ENCODE data around the gene MYOM1.

MYOM1 gene

DNA sequence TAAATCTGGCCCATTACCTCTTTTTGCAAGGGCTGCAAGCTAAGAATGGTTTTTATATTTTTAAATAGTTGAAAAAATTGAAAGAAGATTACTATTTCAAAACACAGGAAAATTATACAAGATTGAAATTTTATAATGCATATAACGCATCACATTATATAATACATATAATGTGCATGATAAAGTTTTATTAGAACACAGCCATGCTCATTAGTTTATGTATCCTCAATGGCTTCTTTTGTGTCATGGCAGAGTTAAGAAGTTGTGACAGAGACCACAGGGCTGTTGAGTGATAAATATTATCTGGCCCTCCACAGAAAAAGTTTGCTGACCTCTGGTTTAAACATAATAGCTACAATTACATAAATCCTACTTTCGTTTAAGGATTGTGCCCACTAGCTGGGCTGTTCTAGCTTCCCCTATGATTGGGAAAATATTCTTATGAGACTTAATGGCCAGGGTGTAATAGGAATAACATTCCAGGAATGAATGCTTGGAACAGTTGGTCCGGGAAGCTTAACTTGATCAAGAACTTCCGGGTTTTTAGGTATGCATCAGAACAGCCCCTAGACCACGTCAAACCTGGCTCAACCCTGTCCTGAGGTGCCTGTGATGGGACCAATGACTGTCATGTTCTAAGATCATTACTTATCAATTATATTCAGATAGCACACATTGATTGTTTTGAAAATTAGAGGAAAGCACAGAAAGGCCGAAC, 108.1 kb downstream of the MYOM1 start:
- DNase-seq = no peak

GRCh38 chr18:3110034-3110752, 109.6 kb downstream of the MYOM1 start:
- DNase-seq = no peak

- no peak for DNase-seq
Measured at GRCh38 chr18:3107740-3108151, 112.0 kb downstream of the MYOM1 start.

- DNase-seq = no peak
Measured at GRCh38 chr18:3104190-3105054, 115.3 kb downstream of the MYOM1 start.

GRCh38 chr18:3103576-3103975, 116.2 kb downstream of the MYOM1 start:
- DNase-seq = no peak

- DNase-seq = no peak
Measured at GRCh38 chr18:3102983-3103382, 116.8 kb downstream of the MYOM1 start.

GRCh38 chr18:3100498-3101132, 119.2 kb downstream of the MYOM1 start:
- no peak for DNase-seq

- DNase-seq = no peak
Measured at GRCh38 chr18:3099327-3099726, 120.4 kb downstream of the MYOM1 start.

DNA sequence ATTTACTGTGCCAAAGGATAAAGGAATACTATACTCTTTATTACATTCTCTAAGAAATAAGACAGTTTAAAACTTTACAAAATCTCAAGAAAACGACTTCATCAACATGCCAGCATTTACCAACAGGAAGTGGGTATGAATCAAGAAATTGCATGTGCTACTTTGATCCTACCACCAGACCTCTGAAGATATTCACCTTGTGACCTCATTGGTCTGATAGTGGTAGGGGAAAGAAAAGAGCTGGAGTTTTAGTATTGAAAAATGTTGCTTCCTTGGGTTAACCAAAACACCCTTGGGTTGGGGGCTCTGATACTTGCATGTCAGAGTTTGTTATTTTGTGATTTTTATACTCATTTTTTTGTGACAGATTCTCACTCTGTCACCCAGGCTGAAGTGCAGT, 122.7 kb downstream of the MYOM1 start:
- no peak for DNase-seq

DNA sequence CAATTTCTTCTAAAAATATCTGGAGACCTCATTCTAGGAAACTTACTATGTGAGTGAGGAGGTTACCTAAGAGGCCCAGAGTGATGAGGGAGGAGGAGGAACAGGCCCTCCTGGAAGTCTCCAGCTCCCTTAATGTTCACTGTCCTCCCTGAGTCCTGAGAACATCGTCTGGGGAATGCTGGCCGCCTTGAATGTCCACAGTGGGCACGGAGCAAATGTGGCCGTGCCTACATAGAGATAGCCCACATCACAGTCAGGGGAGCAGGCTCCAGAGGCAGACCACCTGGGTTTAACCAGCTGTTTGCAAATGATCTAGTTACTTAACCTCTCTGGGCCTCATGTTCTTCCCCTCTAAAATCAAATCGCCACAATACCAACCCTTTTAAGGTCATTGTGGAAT, 123.8 kb downstream of the MYOM1 start:
- no peak for DNase-seq

- no peak for DNase-seq
Measured at GRCh38 chr18:3094338-3094684, 125.5 kb downstream of the MYOM1 start.

DNA sequence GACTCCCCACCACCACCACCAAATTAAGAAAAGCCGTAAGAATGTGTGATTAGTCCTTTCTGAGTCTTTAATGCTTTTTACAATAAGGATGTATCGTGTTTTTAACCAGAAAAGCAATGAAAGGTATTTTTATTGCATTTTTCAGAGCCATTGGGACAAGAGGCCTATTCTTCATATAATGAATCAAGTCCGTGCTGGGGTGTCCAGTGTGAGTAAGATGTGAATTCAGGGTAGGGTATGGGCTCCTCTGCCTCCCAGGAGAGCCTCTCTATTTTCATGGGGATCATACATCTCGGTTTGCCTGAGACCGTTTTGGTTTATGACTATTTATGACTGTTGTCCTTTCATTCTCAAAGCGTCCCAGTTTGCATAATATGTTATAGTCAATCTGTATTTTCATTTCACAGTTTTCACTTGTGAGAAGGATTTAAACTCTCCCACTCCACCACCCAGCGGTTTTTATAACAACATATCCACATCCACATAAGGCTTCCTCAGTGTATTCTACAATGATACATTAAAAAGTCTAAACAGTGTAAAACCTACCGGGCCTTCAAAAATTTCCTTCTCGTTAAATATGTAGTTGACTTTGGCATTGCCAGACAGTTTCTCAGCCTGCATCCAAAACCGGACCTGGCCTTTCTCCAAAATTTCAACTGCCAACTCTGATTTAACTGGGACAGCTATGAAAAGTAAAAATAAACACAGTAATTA, 126.0 kb downstream of the MYOM1 start:
- no peak for DNase-seq

DNA sequence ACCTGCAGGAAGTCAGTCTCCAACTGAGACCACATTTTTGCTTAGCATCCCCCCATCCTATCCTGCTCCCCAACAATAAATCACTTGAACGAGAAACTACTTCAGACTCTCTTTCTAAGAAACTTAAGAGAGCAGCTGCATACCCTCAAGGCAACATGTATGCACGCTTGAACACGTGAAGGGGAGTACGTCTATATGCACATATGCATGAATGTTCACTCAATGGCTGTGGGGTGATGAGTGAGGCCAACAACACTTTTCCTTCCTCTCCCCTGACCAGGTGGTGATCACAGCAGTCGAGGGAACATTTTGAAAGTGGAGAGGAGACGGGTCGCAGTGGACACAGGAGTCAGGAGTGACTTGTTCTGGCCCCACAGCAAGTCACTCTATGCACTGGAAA, 127.0 kb downstream of the MYOM1 start:
- no peak for DNase-seq

DNA sequence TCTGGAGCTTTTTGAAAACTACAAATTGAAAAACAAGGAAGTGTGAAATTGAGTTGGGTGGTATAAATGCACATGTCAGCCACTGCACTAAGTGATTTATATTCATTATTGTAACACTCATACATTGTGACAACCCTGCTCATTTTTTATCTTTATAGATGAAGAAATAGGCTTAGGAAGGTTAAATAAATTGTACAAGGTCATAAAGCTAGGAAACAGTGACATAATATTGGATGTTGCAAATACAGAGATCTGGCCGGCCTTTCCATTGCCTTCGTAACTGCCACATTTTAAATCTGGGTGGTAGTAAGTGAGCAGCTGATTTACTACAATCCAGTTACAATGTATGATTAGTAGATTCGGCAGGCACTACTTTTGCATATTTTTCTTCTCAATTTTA, 130.2 kb downstream of the MYOM1 start:
- no peak for DNase-seq

GRCh38 chr18:3088449-3088848, 131.3 kb downstream of the MYOM1 start:
- no peak for DNase-seq

DNA sequence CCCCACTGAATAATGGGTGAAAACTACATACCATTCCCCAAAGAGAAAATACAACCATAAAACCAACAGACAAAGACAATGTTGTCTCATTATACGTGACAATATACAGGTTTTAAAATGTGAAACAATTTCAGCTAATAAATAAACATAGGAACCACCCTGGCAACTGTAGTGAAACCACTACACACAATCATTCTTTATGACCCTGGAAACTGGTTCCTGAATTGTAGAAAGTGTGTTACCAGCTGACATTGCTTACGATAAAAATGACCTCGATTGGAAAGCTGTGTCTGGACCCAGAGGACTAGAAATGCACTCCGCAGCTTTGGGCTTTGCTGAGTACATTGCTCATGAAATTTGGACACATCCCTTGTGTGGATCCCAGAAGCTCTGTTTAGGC, 132.9 kb downstream of the MYOM1 start:
- no peak for DNase-seq

DNA sequence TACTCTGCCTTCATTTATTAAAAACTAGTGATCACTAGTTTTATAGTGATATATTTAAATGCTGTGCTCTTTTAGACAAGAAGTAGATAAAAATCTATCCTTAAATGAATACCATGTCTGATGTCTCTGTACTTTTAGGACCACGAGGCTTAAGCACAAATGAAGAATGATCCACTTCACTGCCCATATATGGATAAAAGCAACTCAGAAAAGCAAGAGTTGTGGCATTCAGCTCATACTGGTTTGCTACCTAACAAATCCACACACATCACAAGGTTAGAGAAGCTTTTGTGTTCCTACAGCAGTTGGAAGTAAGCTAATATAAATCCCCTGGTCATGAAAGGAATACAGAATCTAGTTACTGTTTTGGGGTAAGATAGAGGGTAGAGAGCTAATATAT, 134.2 kb downstream of the MYOM1 start:
- DNase-seq = no peak

DNA sequence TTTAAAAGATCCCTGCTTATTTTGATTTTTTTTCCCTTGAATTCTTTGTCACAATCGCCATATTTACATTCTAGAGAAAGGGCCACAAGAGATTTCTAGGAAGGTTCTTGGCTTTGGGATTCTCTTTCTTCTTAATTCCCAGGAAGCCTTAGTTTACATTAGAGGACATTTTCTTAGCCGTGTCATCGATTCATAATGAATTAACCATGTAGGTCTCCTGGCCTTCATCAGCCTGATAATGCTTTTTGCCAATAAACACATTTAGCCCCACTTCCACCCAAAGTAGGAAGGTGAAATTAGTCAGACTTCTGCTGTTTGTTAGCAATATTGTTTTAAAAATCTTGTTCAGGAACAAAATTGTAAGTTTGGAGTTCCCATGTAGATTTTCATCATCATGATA, 135.6 kb downstream of the MYOM1 start:
- no peak for DNase-seq

- DNase-seq = no peak
Measured at GRCh38 chr18:3083766-3084165, 136.0 kb downstream of the MYOM1 start.

- DNase-seq = no peak
Measured at GRCh38 chr18:3081584-3081991, 138.2 kb downstream of the MYOM1 start.

- DNase-seq = no peak
Measured at GRCh38 chr18:3079653-3080052, 140.1 kb downstream of the MYOM1 start.

DNA sequence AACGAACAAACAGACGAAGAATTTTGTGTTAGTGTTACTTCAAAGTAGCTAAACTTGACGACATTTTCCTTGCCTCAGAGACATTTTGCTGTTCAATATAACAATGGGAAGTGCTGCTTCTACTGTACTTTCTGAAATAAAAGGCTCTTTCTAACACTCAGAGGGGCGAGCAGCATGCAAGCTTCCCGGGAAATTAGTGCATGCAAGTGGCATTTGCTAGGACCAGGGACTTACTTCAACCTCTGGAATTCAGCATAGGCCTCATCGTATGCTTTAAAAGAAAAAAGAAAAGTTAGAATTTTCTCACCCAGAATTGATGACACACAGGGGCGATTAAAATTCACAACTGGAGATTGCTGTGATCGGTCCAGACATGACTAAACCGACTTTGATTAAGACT, 144.3 kb downstream of the MYOM1 start:
- DNase-seq = no peak

- DNase-seq = no peak
Measured at GRCh38 chr18:3074087-3074486, 145.7 kb downstream of the MYOM1 start.
